GM21381 (cell line): ENCODE data around the gene FARP2.
"Not testable (repeated sequence)": the region's sequence is repeated elsewhere in the genome, so short reads cannot be mapped to it uniquely, and the experiment has no call there.

Source experiments
- ATAC-seq: cut with Tn5 transposase; IDR thresholded peaks from one replicate; pipeline ENCODE4 v1.9.1; 2021; ENCODE audit warnings: mild to moderate bottlenecking, moderate library complexity; ENCODE audit not compliant: unreplicated experiment

The FARP2 gene

GRCh38 chr2:241451840-241452506 lies 95.9 kb downstream of the FARP2 start:
- no peak for ATAC-seq

DNA sequence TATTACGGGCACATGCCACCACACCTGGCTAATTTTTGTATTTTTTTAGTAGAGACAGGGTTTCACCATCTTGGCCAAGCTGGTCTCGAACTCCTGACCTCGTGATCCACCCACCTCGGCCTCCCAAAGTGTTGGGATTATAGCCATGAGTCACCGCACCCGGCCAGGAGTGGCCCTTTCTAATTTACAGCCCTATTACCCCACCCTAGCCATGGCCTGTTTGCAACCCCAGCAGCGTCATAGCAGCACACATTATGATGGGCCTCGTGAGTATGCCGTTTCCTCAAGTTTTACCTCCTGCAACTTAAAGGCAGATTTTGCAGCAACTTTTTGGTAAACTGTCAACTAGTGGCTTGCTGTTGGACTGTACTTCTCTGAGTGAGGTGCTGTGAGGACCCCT lies 97.8 kb downstream of the FARP2 start:
- ATAC-seq = not testable (repeated sequence)

- ATAC-seq = no peak
These were observed 98.9 kb downstream of the FARP2 start for GRCh38 chr2:241454837-241455485.

- ATAC-seq = no peak
These were observed 100.5 kb downstream of the FARP2 start for GRCh38 chr2:241456546-241456945.

DNA sequence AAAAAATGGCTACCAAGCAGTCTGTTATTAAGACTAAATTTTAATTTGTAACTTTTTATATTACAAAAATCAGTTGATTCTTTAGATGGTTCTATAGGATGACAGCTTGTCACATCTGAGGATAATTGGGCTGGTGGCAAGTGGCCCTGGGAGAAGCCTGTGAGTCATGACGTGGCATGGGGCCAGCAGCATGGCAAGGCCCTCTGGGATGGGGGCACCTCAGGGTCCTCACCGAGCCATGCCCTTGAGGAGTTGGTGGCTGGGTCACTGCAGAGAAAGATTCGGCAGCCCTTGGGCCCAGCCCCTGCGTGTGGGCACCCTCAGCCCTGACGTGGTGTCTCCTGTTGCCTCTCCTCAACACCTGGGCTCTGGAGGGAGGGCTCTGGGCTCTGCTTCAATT lies 102.6 kb downstream of the FARP2 start:
- ATAC-seq = no peak

DNA sequence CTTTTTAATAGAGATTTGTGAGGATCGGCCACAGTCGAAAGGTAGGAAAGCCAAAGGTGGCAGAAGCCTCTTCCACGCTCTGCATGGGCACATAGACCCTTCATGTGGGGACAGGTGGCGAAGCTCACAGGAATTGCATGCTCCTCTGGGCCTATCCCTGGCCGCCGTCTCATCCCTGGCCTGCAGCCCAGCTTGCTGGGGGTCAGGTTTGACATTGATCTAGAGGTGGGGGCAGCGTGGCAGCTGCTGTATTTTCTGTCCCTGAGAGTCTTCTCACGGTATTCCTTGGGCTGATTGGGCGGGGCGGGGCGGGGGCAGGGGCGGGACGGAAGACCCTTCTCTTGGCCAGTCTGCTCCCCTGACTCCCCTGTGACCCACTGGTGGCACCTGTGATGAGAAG lies 103.4 kb downstream of the FARP2 start:
- no peak for ATAC-seq

DNA sequence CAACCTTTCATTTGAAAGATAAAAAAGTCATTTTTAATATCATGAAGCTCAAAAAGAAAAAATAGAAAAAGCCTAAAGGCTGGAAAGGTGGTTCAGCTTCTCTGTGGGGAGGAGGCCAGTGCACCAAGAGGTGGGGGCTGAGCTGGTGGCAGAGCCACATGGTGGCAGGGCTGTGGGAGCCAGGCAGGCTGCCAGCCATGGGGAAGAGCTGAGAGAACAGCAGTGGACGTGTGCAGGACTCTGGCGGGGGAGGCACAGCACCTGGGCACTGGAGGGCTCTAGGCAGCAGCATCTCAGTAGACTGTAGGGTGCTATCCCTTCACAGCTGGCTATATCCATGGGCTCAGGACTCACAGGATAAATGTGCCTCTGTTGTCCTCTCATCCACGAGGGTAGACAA lies 104.5 kb downstream of the FARP2 start:
- ATAC-seq = no peak

- ATAC-seq = no peak
These were observed 105.9 kb downstream of the FARP2 start for GRCh38 chr2:241461693-241462677.

DNA sequence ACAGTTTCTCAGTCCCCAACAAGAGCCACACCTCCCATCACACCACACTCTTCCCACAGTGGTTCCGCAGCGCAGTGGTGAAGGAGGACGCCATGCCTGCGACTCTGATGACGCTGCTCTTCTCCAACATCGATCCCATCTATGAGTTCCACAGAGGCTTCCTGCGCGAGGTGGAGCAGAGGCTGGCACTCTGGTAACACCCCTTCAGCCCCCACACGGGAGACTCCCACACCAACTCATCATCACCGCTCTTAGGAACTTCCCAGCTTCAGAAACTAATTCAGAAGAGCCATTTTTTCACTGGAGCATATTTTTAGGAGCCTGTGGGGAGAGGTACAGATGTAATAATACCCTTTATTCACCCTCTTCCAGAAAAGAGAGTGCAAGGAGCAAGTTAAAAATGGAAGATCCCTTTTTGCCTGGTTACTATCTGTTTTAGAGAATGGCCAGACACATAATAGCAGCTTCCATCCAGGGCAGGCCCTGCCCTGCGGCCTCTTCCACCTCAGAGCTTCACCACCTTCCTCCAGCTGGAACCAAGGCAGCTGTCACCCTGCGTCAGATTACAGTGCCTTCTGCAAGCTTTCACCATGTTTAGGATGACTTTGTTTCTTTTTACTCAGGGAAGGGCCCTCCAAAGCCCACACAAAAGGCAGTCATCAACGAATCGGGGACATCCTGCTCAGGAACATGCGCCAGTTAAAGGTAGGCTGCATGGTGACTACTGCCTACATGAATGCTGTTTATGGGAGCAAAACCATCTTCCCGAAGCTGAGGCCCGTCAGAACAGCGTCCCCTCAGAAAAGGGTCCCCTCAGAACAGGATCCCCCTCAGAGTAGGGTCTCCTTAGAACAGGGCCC lies 107.4 kb downstream of the FARP2 start:
- ATAC-seq = no peak

DNA sequence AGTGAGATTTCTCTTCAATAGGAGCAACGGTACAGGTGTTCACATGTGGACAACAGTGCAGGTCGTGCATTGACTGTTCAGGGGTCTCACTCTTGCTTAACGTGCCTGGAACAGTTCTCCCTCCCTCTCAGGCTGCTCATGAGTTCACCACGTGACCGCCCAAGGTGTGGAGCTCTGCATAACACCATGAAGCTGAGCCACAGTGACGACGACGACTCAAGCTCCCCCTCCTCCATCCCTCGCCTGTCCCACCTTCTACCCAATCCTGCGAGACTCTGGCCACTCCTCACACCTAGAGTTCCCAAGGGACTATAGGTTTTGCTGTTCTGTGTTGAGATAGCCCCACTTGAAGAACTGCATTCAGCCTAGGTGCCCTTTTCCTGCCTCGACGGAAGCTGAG lies 109.5 kb downstream of the FARP2 start:
- ATAC-seq = no peak

GRCh38 chr2:241466230-241466629 lies 110.1 kb downstream of the FARP2 start:
- no peak for ATAC-seq

GRCh38 chr2:241467777-241468475 lies 111.8 kb downstream of the FARP2 start:
- no peak for ATAC-seq

- ATAC-seq = no peak
These were observed 112.3 kb downstream of the FARP2 start for GRCh38 chr2:241468476-241468781.

GRCh38 chr2:241469746-241470145 lies 113.7 kb downstream of the FARP2 start:
- ATAC-seq = no peak

DNA sequence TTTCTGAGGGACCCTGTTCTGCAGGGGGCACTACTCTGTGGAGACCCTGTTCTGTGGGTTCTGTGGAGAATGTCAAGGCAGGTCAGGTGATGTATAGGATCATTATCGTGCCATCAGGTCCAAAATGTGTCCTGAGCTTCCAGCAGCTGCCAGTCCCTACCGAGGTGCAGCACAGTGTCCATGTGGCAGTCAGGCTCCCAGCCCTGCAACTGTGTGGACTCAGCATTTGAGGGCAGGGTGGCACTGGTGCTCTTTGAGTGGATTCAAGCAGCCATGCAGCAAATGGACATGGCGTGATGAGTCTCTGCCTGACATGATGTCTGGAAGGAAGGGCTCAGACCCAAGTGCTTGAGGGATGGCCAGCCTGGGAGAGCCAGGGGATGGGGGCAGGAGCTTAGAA lies 117.3 kb downstream of the FARP2 start:
- no peak for ATAC-seq

DNA sequence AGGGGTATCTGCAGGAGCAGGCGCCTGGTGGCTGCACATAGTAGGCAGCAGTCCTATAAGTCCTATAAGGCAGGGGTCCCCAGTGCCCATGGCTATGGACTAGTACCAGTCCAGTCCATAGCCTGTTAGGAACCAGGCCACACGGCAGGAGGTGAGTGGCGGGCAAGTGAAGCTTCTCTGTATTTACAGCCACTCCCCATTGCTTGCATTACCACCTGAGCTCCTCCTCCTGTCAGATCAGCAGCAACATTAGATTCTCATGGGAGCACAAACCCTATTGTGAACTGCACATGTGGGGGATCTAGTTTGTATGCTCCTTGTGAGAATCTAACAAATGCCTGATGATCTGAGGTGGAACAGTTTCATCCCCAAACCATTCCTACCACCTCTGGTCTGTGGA lies 119.2 kb downstream of the FARP2 start:
- ATAC-seq = no peak

DNA sequence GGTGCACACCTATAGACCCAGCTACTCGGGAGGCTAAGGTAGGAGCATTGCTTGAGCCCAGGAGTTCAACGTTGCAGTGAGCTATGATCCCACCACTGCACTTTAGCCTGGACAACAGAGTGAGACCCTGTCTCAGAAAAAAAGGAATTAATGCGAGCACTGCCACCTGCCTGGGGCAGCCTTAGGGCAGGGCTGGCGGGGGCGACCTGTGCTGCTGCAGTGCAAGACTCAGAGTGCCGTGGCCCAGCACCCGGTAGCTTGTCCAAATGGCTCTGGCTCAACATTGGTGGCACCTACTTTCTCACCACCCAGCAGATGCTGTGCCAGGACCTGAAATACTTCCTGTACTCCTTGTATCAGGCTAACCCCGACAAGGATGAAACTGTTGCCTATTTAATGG lies 122.1 kb downstream of the FARP2 start:
- no peak for ATAC-seq

DNA sequence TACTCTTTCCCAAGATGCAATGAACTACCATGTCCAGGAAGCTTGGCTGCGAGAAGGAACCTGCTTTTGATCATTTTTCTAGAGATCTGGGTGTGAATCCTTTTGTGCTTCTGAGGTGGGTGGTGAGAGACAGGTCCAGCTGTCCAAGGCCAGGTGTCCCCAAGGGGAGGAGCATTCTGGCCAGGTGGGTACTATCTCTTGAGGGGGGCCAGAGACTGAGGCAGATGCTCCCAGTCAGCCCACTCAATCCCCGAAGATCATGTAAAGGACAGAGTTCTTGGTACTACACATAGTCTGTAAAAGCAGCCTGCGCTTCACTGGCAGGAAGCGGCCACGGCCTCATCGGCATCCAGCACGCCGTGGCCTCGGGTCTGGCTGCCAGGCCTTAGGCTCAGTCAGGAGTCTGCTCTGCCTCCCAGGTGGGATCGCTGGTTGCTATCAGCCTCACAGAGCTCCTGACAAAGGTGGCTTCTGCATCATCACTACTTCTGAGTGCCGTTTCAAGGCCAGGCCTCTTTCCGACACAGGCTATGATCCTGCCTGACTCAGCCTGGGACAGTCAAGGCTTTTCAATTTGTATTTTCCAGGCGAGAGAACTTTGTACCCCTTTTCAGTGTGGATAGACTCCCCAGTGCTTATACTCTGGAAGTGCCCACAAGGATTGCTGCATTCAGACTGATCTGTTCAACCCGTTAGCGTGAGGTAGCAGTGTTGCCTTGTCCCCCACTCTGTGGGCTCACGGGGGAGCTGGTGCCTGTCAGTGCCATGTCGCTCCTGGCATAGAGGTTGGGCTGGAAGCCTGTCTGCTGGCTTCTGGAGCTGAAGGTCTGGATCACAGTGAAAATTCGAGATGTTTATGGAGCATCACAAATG lies 123.2 kb downstream of the FARP2 start:
- ATAC-seq = no peak

- no peak for ATAC-seq
These were observed 125.6 kb downstream of the FARP2 start for GRCh38 chr2:241481687-241482086.
